Upper lobe of right lung (tissue), 1 donor: ENCODE measurements around the gene BOLA1. TPM values are rescaled to one million over a fixed set of nuclear protein-coding genes. Genes with fewer than 3 reads are reported as not detected.
A peak's percentile ranks its signal among the peaks of the same experiment; 100 is the strongest.

Experiments used
- ATAC-seq: fragments of 200-7000 bp; cut with Tn5 transposase; one replicate; pipeline ENCODE4 v1.9.1; 2020; ENCODE audit warnings: mild to moderate bottlenecking, moderate library complexity
- DNase-seq: peaks from one replicate; pipeline ENCODE4 v3.0.0-alpha.2; 2020
- H3K27ac ChIP-seq: fragments of 200-600 bp; one replicate; pipeline ENCODE4 v1.8.0; 2022
- H3K27me3 ChIP-seq: fragments of 200-600 bp; one replicate; pipeline ENCODE4 v1.8.0; 2022; ENCODE audit warnings: mild to moderate bottlenecking
- H3K36me3 ChIP-seq: fragments of 200-600 bp; one replicate; pipeline ENCODE4 v1.8.0; 2022
- H3K4me1 ChIP-seq: fragments of 200-600 bp; one replicate; pipeline ENCODE4 v1.8.0; 2022
- H3K4me3 ChIP-seq: fragments of 200-600 bp; one replicate; pipeline ENCODE4 v1.8.0; 2022; ENCODE audit warnings: mild to moderate bottlenecking
- H3K9me3 ChIP-seq: fragments of 200-600 bp; one replicate; pipeline ENCODE4 v1.8.0; 2022
- CTCF ChIP-seq: fragments of 200-600 bp; IDR thresholded peaks from one replicate; pipeline ENCODE4 v1.8.0; 2022; ENCODE audit warnings: antibody characterized with exemption
- intact Hi-C: fragments of 100-400 bp; cut with DNase I; formaldehyde crosslinking; loops from one replicate; pipeline ENCODE4 v1.11.0; 2022
- total RNA-seq: library from RNA; stranded (reverse); fragmentation: NEBNext Ultra II Directional; extraction: Animal tissue kit (Norgen Biotek cat#: 25700); gene quantifications from one replicate; pipeline ENCODE4 v1.2.1, GENCODE V29; 2021
- donor health status: DM: no; HTN: yes; CAD: no; lungs with severe emphysema.

Gene BOLA1
- total RNA-seq, 1 donor from 2014 or later: 16.5 TPM

GRCh38 chr1:149925345-149925744, 26.0 kb downstream of the BOLA1 start:
- Histone ChIP-seq H3K9me3 (no peaks in the 10 kb centered on the region), H3K4me1 (peaks cover 22% of the 10 kb centered on the region), H3K27ac (no peak overlapping the region), H3K4me3 (no peak overlapping the region), H3K36me3 (peaks cover 43% of the 10 kb centered on the region), H3K27me3 (no peaks in the 10 kb centered on the region)
- no peak for TF ChIP-seq CTCF
- no peak for DNase-seq
- no peak for ATAC-seq
- intact Hi-C loops: no loop called here

- H3K9me3 ChIP-seq: no peaks in the 10 kb centered on the region
- DNase-seq (no peak), ATAC-seq (no peak)
- no peak overlapping the region for H3K27ac ChIP-seq
- intact Hi-C loops: no loop called here
- peaks cover 22% of the 10 kb centered on the region for H3K4me1 ChIP-seq
- H3K27me3 ChIP-seq: no peaks in the 10 kb centered on the region
- no peak for TF ChIP-seq CTCF
- H3K36me3 ChIP-seq: peaks cover 43% of the 10 kb centered on the region
- H3K4me3 ChIP-seq: no peak overlapping the region
Measured at GRCh38 chr1:149925751-149926150, 26.4 kb downstream of the BOLA1 start.

- H3K4me1 ChIP-seq: peaks cover 22% of the 10 kb centered on the region
- ATAC-seq (no peak), DNase-seq (no peak)
- no peaks in the 10 kb centered on the region for H3K27me3 ChIP-seq
- no peaks in the 10 kb centered on the region for H3K9me3 ChIP-seq
- H3K27ac ChIP-seq: no peak overlapping the region
- TF ChIP-seq CTCF: no peak
- H3K4me3 ChIP-seq: peak overlapping the region; percentile 69
- H3K36me3 ChIP-seq: peaks cover 43% of the 10 kb centered on the region
- intact Hi-C loops: no loop called here
Measured at GRCh38 chr1:149926296-149926695, 26.9 kb downstream of the BOLA1 start.

- Histone ChIP-seq H3K27ac (peak overlapping the region; percentile 92), H3K4me3 (peak overlapping the region; percentile 69), H3K27me3 (no peaks in the 10 kb centered on the region), H3K9me3 (no peaks in the 10 kb centered on the region), H3K36me3 (peaks cover 43% of the 10 kb centered on the region), H3K4me1 (peaks cover 22% of the 10 kb centered on the region)
- no peak for TF ChIP-seq CTCF
- intact Hi-C loops: no loop called here
- no peak for ATAC-seq
- DNase-seq: no peak
Measured at GRCh38 chr1:149927056-149927562, 27.7 kb downstream of the BOLA1 start.

- TF ChIP-seq CTCF: no peak
- peak; percentile 97 for ATAC-seq
- peak; percentile 98 for DNase-seq
Measured at GRCh38 chr1:149927563-149928400, 28.4 kb downstream of the BOLA1 start, which contains the start of gene SF3B4. TSS of gene SF3B4 (minus strand) at chr1:149927803. CDS start at chr1:149927759, 44 bp downstream.

More at GRCh38 chr1:149927563-149928400, 28.4 kb downstream of the BOLA1 start, which contains the start of gene SF3B4:
- Histone ChIP-seq H3K9me3 (no peaks in the 10 kb centered on the region), H3K4me3 (peak within 1 kb of the TSS; percentile 69), H3K36me3 (peaks cover 38% of the 10 kb centered on the region), H3K27me3 (no peaks in the 10 kb centered on the region), H3K27ac (peak within 1 kb of the TSS; percentile 92), H3K4me1 (peaks cover 22% of the 10 kb centered on the region)
- intact Hi-C loops: no loop called here
